Embryonic facial prominence (tissue), 1 donor: Measurements from ENCODE around the gene MTUS2.
"Not testable (repeated sequence)": the region's sequence is repeated elsewhere in the genome, so short reads cannot be mapped to it uniquely, and the experiment has no call there.

ENCODE experiments used
- DNase-seq: peaks from one replicate; pipeline ENCODE4 v3.0.0-alpha.2; 2016; ENCODE audit errors: extremely low spot score

The MTUS2 gene

DNA sequence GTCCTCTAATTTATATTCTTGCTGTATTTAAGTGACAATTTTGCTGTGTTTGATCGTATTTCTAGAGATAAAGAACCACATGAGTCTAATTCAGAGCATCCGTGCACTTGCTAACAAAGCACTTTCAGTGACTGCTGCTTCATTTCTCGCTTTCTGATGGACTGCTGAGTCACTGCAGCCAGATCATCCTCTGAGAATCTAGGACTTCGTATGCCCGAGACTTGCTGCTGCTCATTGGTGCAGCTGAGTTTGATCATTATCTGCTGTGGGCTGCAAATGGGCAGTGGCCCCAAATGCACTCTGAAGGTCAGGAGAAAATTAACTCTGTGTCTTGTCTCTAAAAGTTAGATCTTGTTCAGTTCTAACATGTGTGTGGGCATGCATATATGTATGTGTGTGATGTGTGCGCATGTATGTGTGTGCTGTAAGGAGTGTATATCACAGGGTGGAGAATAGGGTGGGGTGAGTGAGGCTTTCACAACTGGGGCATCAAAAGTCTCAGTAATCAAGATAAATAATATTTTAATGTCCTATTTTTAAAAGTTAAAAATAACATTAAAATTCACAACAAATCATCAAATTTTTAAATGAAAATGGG lies 342.6 kb downstream of the MTUS2 start:
- DNase-seq: no peak

DNA sequence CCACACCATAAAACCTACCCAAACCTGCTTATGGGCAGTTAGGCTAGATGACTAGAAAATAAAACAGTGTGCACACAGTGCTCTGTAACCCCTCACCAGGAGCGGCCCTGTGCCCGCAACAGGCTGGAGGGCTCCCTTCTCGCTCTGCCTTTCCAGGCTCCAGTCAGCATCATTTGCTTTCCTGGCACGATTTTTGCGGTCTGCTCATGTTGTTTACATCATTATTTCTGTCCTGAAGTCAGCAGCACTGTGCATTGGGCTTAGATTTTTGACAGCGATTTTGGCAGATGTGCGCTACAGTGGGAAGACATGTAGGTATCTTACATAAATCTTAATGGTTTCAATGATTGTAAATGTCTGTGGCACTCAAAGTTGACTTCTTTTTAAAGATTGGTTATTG lies 344.0 kb downstream of the MTUS2 start:
- no peak for DNase-seq

- no peak for DNase-seq
These were observed 345.1 kb downstream of the MTUS2 start for GRCh38 chr13:29165216-29165615.

DNA sequence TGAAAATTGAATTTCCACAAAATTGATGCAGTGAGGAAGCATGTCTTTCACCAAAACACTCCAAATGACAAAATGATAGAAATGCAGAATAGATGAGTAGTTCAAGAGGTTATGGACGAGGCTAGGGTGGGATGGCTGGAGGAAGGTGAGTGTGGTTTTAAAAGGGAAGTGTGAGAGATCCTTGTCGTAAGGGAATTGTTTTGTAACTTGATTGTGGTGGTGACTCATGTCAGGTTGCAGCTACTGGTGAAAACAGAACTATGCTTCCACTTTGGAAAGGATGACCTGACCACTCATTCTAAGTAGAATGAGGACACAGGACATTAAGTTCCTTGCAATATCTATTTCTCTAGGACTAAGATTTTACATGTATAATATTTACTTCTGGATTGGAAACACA lies 345.7 kb downstream of the MTUS2 start:
- no peak for DNase-seq

- DNase-seq: no peak
These were observed 350.4 kb downstream of the MTUS2 start for GRCh38 chr13:29170436-29171082.

DNA sequence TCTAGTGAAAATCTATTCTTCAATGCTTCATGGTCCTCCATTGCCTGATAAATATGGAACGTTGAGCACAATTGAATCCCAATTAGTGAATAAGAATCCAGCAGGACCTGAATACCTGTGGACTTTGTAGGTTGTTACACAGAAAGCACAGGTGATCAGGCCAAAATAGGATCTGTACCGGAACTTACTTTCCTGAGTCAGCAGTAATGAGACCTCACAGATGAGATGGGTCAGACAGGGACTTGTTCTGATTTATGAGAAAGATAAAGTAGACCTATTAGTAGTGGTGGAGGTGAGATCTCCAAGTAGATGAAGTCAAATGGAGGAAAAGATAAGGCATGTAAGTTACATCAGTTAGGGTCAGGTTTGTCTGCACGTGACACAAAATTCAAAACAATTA lies 351.1 kb downstream of the MTUS2 start:
- no peak for DNase-seq

DNA sequence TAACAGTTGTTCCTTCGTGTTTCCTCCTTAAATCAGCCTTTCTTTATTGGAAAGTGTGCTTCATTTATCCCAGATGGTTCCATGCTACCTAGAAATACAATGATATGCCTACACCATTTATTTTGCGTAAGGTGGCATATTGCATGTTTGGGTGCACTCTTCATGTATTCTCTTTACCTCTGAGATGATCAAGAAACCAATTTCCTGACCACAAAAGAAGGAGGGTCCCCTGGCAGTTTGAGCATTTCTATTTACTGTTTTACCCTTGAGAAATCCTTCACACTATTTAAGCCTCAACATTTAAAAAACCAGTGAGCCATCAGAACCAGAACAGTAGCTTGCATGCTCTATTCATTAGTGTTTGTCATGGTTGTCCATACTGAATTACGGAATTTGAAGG lies 354.0 kb downstream of the MTUS2 start:
- DNase-seq: no peak

- no peak for DNase-seq
These were observed 355.2 kb downstream of the MTUS2 start for GRCh38 chr13:29175250-29175873.

- no peak for DNase-seq
These were observed 359.9 kb downstream of the MTUS2 start for GRCh38 chr13:29180055-29180454.

DNA sequence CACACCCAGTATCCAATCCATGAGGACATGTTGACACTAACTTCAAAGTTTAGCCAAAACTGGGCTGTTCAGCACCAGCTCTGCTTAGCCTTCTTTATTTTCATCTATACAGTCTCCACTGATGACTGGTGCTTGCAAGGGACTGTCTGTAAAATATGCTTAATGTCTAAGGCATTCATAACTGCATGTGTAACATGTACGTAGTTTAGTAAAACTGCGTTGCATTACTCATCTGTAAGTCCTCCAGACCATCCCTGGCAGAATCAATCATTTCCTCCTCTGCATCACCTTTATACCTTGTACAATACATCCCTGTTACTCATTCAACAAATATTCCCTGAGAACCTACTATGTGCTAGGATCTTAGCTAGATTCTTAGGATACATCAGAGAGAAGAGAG lies 362.1 kb downstream of the MTUS2 start:
- DNase-seq: no peak

- DNase-seq: no peak
These were observed 365.8 kb downstream of the MTUS2 start for GRCh38 chr13:29185926-29186325.

- no peak for DNase-seq
These were observed 367.4 kb downstream of the MTUS2 start for GRCh38 chr13:29187584-29187983.

- no peak for DNase-seq
These were observed 370.2 kb downstream of the MTUS2 start for GRCh38 chr13:29190298-29190697.

DNA sequence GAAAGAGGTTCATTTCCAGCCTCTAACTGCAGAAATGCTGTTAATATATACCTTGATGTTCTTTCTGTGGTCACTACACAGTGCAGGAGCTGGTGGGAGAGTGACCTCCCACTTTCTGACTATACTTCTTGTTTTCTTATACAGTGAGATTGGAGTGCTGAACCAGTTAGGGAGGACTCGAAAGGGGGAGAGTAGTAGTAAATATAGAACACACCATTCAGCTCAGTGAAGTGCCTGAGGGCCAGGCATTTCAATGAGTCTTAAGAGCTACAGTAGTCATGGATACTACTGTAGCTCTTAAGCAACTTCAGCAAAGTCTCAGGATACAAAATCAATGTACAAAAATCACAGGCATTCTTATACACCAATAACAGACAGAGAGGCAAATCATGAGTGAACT lies 372.9 kb downstream of the MTUS2 start:
- no peak for DNase-seq

DNA sequence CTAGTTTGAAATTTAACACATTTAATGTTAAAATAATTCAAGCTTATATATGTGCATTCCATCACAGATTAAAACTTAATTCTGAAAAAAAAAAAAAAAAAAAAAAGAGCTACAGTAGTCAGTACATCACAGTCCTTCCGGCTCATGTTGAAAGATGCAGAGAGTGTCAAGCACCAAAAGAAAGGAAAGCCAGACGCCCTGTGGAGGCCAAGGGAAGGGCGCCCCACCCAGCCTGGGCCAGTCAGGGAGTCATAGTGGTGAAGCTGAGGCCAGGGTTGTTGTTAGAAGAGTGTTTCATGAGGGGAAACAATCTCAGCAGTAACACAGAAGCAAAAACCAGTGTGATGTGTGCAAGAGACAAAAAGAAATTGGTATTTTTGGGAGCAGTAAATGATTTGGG lies 375.3 kb downstream of the MTUS2 start:
- no peak for DNase-seq

- no peak for DNase-seq
These were observed 376.4 kb downstream of the MTUS2 start for GRCh38 chr13:29196409-29197074.

GRCh38 chr13:29202753-29203152 lies 382.6 kb downstream of the MTUS2 start:
- DNase-seq: not testable (repeated sequence)

DNA sequence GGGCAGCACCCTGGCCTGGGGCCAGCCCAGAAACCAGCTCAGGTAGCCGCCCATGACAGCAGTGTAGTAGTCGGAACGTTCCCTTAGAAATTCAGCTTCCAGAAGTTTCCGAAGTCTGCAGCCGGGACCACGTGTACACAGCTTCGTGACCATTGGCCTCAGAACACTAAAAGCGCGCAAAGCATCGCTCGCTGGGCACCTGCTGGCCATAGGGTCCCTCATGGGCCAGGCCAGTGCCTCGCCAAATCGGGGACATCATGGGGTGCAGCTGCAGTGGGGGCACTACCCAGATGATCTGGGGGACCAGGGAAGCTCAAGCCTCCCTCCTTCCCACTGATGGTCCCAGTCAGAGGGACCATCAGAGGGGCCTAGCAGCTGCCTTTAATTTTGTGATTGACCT lies 384.5 kb downstream of the MTUS2 start:
- DNase-seq: no peak

DNA sequence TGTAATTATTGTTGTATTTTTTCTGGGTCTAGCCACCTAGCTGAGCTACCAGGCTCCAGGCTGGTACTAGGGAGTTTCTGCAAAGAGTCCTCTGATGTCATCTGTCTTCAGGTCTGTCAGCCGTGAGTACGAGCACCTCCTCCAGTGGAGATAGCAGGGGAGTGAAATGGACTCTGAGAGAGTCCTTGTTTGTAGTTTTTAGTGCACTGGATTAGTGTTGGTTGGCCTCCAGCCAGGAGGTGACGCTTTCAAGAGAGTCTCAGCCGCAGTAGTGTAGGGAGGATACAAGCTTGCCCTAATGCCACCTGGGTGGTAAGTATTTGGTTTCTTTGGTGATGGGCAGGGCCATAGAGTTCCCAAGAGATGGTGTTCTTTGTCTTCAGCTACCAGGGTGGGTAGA lies 390.5 kb downstream of the MTUS2 start:
- DNase-seq: no peak

DNA sequence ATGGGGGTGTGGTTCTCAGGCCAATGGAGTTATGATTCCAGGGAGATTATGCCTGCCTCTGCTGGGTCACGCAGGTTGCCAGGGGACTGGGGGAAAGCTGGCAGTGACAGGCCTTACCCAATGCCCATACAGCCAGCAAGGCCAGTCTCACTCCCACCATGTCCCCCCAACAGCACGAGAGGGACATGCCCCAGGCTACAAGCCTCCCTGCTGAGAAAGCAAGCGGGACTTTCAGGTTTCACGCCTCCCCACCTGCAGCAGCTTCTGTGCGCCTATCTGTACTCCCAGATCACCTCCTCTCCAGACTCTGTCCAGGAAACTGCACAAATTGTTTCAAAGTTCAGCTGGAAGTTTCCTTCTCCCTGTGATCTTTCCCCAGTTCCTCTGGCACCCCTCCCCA lies 391.0 kb downstream of the MTUS2 start:
- not testable (repeated sequence) for DNase-seq

DNA sequence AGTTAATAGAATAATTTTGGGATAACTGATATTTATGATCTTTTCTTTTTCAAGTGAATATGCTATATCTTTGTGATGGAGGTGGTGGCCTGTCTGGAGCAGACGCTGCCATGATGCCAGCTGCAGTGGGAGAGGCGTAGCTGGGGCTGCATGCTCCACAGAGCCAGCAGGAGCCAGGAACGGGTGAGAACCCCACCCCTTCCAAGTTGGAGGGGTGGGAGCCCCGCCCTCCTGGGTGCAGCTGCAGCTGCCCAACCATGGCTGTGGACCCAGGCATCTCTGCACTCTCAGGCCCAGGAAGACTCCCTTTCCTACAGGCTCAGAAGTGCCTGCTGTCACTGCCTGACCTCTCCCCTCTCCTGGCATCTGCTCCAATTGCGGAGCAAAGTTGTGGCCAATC lies 402.3 kb downstream of the MTUS2 start:
- no peak for DNase-seq

- DNase-seq: no peak
These were observed 404.1 kb downstream of the MTUS2 start for GRCh38 chr13:29224206-29224605.

GRCh38 chr13:29227576-29227975 lies 407.4 kb downstream of the MTUS2 start:
- DNase-seq: no peak
